ENCODE data around the gene ELOVL7. TPM values are rescaled to one million over a fixed set of nuclear protein-coding genes. Genes with fewer than 3 reads are reported as not detected.

ELOVL7 gene
- total RNA-seq, 3 donors from 2014 or later (not counting 1 experiment from before 2014, with no cell fraction given), result 0.48 to 4.2 (median 2.6) TPM

DNA sequence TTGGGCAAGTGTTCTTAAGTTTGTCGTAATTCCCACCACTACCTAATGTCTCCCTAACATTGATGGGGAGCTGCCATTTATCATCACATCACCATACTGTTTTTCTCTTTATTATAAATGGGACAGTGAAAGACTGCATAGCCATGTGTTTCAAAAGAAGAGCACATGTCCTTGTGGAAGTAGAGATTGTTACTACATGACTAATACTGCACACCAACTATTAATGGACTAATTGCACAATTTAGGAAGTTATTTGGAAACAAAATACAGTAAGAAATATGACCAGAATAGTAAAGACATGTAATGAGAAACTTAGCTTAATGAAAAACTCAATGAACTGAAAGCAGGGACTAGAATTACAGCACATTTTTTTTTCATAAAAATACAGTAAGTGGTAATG lies 12.0 kb upstream of the ELOVL7 start:
- Mint-ChIP-seq H3K27ac (no peak overlapping the region), H3K27me3 (ENCODE audit: low read depth in 2 of 2) (no peaks in the 10 kb centered on the region), H3K36me3 (no peaks in the 10 kb centered on the region), H3K4me3 (no peak overlapping the region), H3K9me3 (no peaks in the 10 kb centered on the region), H3K4me1 (no peaks in the 10 kb centered on the region)
- WGBS (ENCODE audit: insufficient coverage), result 100% methylated on average over 1 of the region's 1 CpG
- intact Hi-C loops (cut with micrococcal nuclease), result no loop called here
- Histone ChIP-seq H3K4me1 (ENCODE audit: control insufficient read depth, insufficient read depth, low read length) (no peaks in the 10 kb centered on the region), H3K27me3 (ENCODE audit: control insufficient read depth, insufficient read depth, low read length) (no peaks in the 10 kb centered on the region), H3K9me3 (ENCODE audit: control insufficient read depth, insufficient read depth, low read length) (no peaks in the 10 kb centered on the region), H3K36me3 (ENCODE audit: control insufficient read depth, insufficient read depth, low read length) (no peaks in the 10 kb centered on the region), H3K27ac (ENCODE audit: low read length) (no peak overlapping the region), H3K4me3 (ENCODE audit: low read length) (no peak overlapping the region)
- DNase-seq, result no peak
- no peak for TF ChIP-seq CTCF (IDR thresholded peaks at IDR 0.05)
- no peak for ATAC-seq

DNA sequence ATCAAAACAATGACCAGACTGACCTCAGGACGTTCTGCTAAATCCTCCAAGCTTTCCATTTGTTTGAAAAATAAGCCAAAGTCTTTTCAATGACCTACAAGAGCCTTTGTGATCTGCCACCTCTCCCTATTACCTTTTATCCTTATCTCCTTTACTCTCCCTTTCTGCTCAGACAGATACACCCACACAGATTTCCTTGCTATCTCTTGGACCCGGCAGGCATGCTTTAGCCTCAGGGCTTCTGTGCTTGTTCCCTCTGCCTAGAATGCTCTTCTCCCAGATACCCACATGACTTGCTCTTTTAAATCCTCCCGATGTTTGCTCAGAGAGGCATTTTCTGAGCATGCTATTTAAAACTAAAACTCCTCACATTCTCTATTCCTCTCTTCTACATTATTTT lies 8.9 kb upstream of the ELOVL7 start:
- no peaks in the 10 kb centered on the region for H3K9me3 ChIP-seq (ENCODE audit: control insufficient read depth, insufficient read depth, low read length)
- H3K36me3 ChIP-seq (ENCODE audit: control insufficient read depth, insufficient read depth, low read length), result no peaks in the 10 kb centered on the region
- H3K36me3 Mint-ChIP-seq, result no peaks in the 10 kb centered on the region
- WGBS (ENCODE audit: insufficient coverage), result 79% methylated on average over 3 of the region's 3 CpGs
- DNase-seq, result no peak
- no peak for TF ChIP-seq CTCF (IDR thresholded peaks at IDR 0.05)
- no peak overlapping the region for H3K27ac ChIP-seq (ENCODE audit: low read length)
- no peaks in the 10 kb centered on the region for H3K27me3 Mint-ChIP-seq (ENCODE audit: low read depth in 2 of 2)
- no peaks in the 10 kb centered on the region for H3K27me3 ChIP-seq (ENCODE audit: control insufficient read depth, insufficient read depth, low read length)
- no peaks in the 10 kb centered on the region for H3K4me1 Mint-ChIP-seq
- H3K9me3 Mint-ChIP-seq, result no peaks in the 10 kb centered on the region
- intact Hi-C loops (cut with micrococcal nuclease), result no loop called here
- no peak overlapping the region for H3K27ac Mint-ChIP-seq
- no peak overlapping the region for H3K4me3 Mint-ChIP-seq
- no peak overlapping the region for H3K4me3 ChIP-seq (ENCODE audit: low read length)
- no peak for ATAC-seq
- H3K4me1 ChIP-seq (ENCODE audit: control insufficient read depth, insufficient read depth, low read length), result no peaks in the 10 kb centered on the region

- no peak overlapping the region for H3K27ac Mint-ChIP-seq
- H3K36me3 Mint-ChIP-seq, result no peaks in the 10 kb centered on the region
- no peaks in the 10 kb centered on the region for H3K4me1 ChIP-seq (ENCODE audit: control insufficient read depth, insufficient read depth, low read length)
- no peaks in the 10 kb centered on the region for H3K9me3 Mint-ChIP-seq
- DNase-seq (no peak), ATAC-seq (no peak)
- no peak overlapping the region for H3K4me3 ChIP-seq (ENCODE audit: low read length)
- 67% methylated on average over 2 of the region's 2 CpGs for WGBS (ENCODE audit: insufficient coverage)
- H3K9me3 ChIP-seq (ENCODE audit: control insufficient read depth, insufficient read depth, low read length), result no peaks in the 10 kb centered on the region
- H3K4me3 Mint-ChIP-seq, result no peak overlapping the region
- H3K4me1 Mint-ChIP-seq, result no peaks in the 10 kb centered on the region
- H3K27me3 ChIP-seq (ENCODE audit: control insufficient read depth, insufficient read depth, low read length), result no peaks in the 10 kb centered on the region
- TF ChIP-seq CTCF (IDR thresholded peaks at IDR 0.05), result no peak
- no peaks in the 10 kb centered on the region for H3K36me3 ChIP-seq (ENCODE audit: control insufficient read depth, insufficient read depth, low read length)
- intact Hi-C loops (cut with micrococcal nuclease), result no loop called here
- H3K27ac ChIP-seq (ENCODE audit: low read length), result no peak overlapping the region
- H3K27me3 Mint-ChIP-seq (ENCODE audit: low read depth in 2 of 2), result no peaks in the 10 kb centered on the region
Measured at GRCh38 chr5:60852317-60852716, 8.2 kb upstream of the ELOVL7 start.

GRCh38 chr5:60851626-60852025 lies 7.6 kb upstream of the ELOVL7 start:
- no peak overlapping the region for H3K27ac ChIP-seq (ENCODE audit: low read length)
- Mint-ChIP-seq H3K4me1 (no peaks in the 10 kb centered on the region), H3K27me3 (ENCODE audit: low read depth in 2 of 2) (peaks cover 1 to 5% of the 10 kb centered on the region in 2 donors), H3K36me3 (no peaks in the 10 kb centered on the region), H3K4me3 (no peak overlapping the region), H3K27ac (no peak overlapping the region), H3K9me3 (no peaks in the 10 kb centered on the region)
- no peaks in the 10 kb centered on the region for H3K9me3 ChIP-seq (ENCODE audit: control insufficient read depth, insufficient read depth, low read length)
- H3K4me1 ChIP-seq (ENCODE audit: control insufficient read depth, insufficient read depth, low read length), result no peaks in the 10 kb centered on the region
- ATAC-seq, result no peak
- H3K4me3 ChIP-seq (ENCODE audit: low read length), result no peak overlapping the region
- H3K36me3 ChIP-seq (ENCODE audit: control insufficient read depth, insufficient read depth, low read length), result no peaks in the 10 kb centered on the region
- intact Hi-C loops (cut with micrococcal nuclease), result no loop called here
- peaks cover under 1% of the 10 kb centered on the region for H3K27me3 ChIP-seq (ENCODE audit: control insufficient read depth, insufficient read depth, low read length)
- no peak for DNase-seq
- TF ChIP-seq CTCF (IDR thresholded peaks at IDR 0.05), result no peak

Measured in natural killer cell (primary cell).